Naive B cell (primary cell): ENCODE data around the gene GPR15LG. TPM values are rescaled to one million over a fixed set of nuclear protein-coding genes. Genes with fewer than 3 reads are reported as not detected.

Source experiments
- ATAC-seq, 2 donors: fragments of 150-1000 bp; cut with Tn5 transposase; 2 replicates each; pipeline ENCODE4 v1.10.0; 2021; ENCODE audit warnings: low read depth in 2 of 2, mild to moderate bottlenecking in 2 of 2, moderate library complexity in 2 of 2
- DNase-seq: peaks from one replicate; pipeline ENCODE4 v3.0.0; 2022
- H3K27ac Mint-ChIP-seq, 6 donors: one replicate each; pipeline ENCODE4 v1.8.0; 2020 to 2022; ENCODE audit warnings: mild to moderate bottlenecking in 6 of 6, mixed read lengths in 6 of 6, moderate library complexity in 5 of 6, inconsistent platforms in 2 of 6
- H3K27me3 Mint-ChIP-seq, 3 donors: one replicate each; pipeline ENCODE4 v1.8.0; 2021 to 2022; ENCODE audit warnings: mixed read lengths in 3 of 3, mild to moderate bottlenecking in 1 of 3
- H3K36me3 Mint-ChIP-seq, 2 donors: one replicate each; pipeline ENCODE4 v1.8.0; 2020 to 2022; ENCODE audit warnings: mixed read lengths in 2 of 2, inconsistent platforms in 1 of 2, mild to moderate bottlenecking in 1 of 2
- H3K4me1 Mint-ChIP-seq, 3 donors: one replicate each; pipeline ENCODE4 v1.8.0; 2020 to 2022; ENCODE audit warnings: mixed read lengths in 3 of 3, inconsistent platforms in 1 of 3, mild to moderate bottlenecking in 1 of 3, moderate library complexity in 1 of 3
- H3K4me3 Mint-ChIP-seq, 8 donors: one replicate each; pipeline ENCODE4 v1.8.0; 2020 to 2022; ENCODE audit warnings: mild to moderate bottlenecking in 8 of 8, mixed read lengths in 8 of 8, moderate library complexity in 8 of 8, inconsistent platforms in 2 of 8
- H3K9me3 Mint-ChIP-seq, 7 donors: one replicate each; pipeline ENCODE4 v1.8.0; 2020 to 2022; ENCODE audit warnings: mixed read lengths in 7 of 7, mild to moderate bottlenecking in 5 of 7, inconsistent platforms in 2 of 7, moderate library complexity in 1 of 7
- polyA plus RNA-seq, 6 donors: library from polyadenylated mRNA; unstranded; fragments of 300-500 nt; fragmentation: Illumina TruSeq; gene quantifications; one replicate each; pipeline ENCODE4 v1.2.3, GENCODE V29; 2021; ENCODE audit warnings: low read depth in 6 of 6

Gene GPR15LG
- polyA plus RNA-seq, 6 donors from 2014 or later = not detected

DNA sequence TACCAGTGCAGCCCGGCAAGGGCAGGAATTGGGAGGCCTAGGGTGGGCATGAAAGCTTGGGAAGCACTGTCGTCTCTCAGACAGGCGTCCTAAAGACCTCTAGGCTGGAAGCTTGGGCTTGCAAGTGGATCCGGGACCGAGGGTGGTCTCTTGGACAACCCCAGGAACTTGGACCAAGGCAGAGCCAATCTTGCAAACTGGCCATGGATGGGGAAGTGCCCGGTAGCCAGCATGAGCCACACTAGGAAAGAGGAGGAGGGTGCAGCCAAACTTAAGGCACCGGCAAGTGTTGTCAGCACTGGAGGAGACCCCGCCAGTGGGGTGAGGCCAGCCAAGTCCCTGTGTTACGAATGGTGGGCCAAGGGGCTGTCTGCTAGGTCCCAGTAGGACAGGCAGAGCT lies 43.2 kb downstream of the GPR15LG start:
- peaks cover 21 to 36% (median 24%) of the 10 kb centered on the region in 3 donors for H3K27me3 Mint-ChIP-seq
- peaks cover 0 to 6% (median 0%) of the 10 kb centered on the region in 3 donors for H3K4me1 Mint-ChIP-seq
- peaks cover 0 to 8% of the 10 kb centered on the region in 2 donors for H3K36me3 Mint-ChIP-seq
- peaks cover 0 to 11% (median 5%) of the 10 kb centered on the region in 7 donors for H3K9me3 Mint-ChIP-seq
- ATAC-seq (no peak), DNase-seq (no peak)
- no peak overlapping the region for H3K27ac Mint-ChIP-seq
- no peak overlapping the region for H3K4me3 Mint-ChIP-seq

DNA sequence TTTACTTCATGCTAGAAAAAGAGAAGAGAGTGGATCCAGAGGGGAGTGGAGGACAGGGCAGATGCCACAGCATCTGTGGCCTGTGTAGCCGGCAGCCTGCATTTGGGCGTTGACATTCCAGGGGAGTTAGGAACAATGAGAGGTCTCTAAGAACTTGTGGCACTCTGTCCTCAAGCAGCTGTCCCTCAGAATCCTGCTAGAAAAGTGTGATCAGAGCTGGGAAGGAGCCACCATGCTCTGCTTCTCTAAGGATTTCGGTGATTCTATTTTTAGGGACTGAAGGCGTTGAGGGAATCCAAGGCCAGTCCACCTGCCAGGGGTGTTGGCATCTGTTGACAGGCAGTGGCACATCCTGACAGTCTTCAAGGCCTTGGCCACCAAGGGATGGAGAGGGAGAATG lies 44.1 kb downstream of the GPR15LG start:
- Mint-ChIP-seq H3K4me3 (no peak overlapping the region), H3K36me3 (peaks cover 0 to 8% of the 10 kb centered on the region in 2 donors), H3K27ac (no peak overlapping the region), H3K27me3 (peaks cover 21 to 38% (median 23%) of the 10 kb centered on the region in 3 donors), H3K9me3 (peaks cover 0 to 11% (median 5%) of the 10 kb centered on the region in 7 donors), H3K4me1 (peaks cover 0 to 6% (median 0%) of the 10 kb centered on the region in 3 donors)
- ATAC-seq (no peak), DNase-seq (no peak)

DNA sequence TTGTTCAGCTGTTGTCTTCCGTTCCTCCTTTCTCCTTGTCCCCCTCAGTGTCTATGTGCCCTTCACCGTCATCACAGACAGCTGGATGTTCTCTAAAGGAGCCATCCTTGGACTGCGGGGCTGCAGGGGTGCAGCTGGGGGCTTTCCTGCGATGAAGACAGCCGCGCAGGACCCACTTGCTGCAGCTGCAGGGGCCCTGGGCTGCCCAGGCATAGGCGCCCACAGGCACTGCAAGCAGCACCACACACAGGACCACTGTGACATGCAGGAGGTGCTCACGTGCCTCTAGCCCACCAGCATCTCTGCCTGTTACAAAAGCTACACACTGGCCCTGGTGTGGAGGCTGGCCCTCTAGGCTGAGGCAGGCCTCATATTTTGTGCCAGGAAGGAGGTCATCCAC lies 48.3 kb downstream of the GPR15LG start:
- H3K27me3 Mint-ChIP-seq = peaks cover 19 to 36% (median 32%) of the 10 kb centered on the region in 3 donors
- no peak overlapping the region for H3K27ac Mint-ChIP-seq
- DNase-seq (no peak), ATAC-seq (no peak)
- peaks cover 0 to 8% of the 10 kb centered on the region in 2 donors for H3K36me3 Mint-ChIP-seq
- peaks cover 0 to 11% (median 5%) of the 10 kb centered on the region in 7 donors for H3K9me3 Mint-ChIP-seq
- no peaks in the 10 kb centered on the region for H3K4me1 Mint-ChIP-seq
- no peak overlapping the region for H3K4me3 Mint-ChIP-seq

DNA sequence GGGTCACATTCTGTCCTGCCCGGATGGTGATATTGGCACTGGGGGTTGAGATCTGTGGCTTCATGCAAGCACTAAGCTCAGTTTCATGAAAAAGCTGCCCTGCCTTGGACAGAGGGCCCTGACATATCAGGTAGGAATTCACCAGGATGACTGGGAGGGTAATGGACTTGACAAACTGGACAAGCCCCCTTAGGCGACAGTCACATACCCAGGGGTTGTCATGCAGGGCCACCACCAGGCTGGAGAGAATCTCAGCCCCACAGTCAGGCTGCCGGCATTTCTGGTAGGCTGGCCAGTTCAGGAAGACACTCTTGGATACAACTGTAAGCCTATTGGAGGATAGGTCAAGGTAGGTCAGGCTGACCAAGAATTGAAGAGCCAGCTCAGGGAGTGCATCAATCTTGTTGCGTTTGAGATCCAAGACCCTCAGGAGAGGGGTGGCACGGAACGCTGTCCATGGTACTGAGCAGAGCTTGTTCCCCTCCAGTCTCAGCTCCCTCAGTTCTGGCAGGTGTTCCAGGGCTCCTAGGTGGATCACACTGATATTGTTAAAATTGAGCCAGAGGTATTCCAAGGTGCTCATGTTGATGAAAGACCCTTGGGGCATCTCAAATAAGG lies 50.9 kb downstream of the GPR15LG start:
- DNase-seq (no peak), ATAC-seq (no peak)
- no peak overlapping the region for H3K4me3 Mint-ChIP-seq
- H3K4me1 Mint-ChIP-seq = no peaks in the 10 kb centered on the region
- H3K27me3 Mint-ChIP-seq = peaks cover 38 to 45% (median 38%) of the 10 kb centered on the region in 3 donors
- H3K27ac Mint-ChIP-seq = no peak overlapping the region
- H3K9me3 Mint-ChIP-seq = peaks cover 2 to 18% (median 7%) of the 10 kb centered on the region in 7 donors
- peaks cover 0 to 3% of the 10 kb centered on the region in 2 donors for H3K36me3 Mint-ChIP-seq

DNA sequence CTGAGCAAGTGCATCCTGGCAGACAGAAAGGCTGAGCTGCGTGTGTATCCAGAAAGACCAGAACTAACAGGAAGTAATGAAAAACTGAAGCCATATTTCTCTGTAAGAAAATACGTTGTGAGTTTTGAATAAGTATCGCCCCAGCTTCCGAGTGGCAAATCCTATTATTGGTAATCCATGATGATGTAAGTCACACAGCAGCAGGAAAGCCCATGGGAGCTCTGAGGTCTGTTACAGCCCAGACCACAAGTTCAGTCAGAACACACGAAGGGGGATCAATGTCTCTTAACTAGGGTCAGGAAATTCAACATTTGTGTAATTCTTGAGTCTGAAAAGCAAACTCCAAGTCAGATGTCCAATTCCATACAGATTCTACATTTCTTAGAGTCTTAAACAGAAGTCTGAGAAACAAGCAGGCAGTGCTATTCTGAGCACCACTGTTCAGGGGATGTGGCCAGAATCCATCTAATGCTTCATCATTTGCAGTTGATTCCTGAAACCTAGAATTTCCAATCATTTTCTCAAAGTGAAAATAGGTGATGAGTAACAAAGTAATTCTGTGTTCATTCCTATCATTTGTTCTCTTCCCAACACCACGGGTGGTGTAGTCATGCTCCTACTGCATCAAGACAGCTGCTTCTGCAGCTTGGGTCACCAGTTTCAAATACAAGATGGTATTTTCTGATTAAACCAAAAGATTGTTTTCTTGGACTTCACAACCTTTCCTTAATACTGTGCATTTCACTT lies 52.0 kb downstream of the GPR15LG start, which contains the start of gene LRIT2:
Gene LRIT2 (minus strand): TSS at position 118 of the 747 bp plus-strand sequence. CDS start 24 bp downstream, at position 94.
- H3K4me1 Mint-ChIP-seq = no peaks in the 10 kb centered on the region
- DNase-seq (no peak), ATAC-seq (no peak)
- H3K36me3 Mint-ChIP-seq = no peaks in the 10 kb centered on the region
- H3K4me3 Mint-ChIP-seq = no peak within 1 kb of the TSS
- H3K27ac Mint-ChIP-seq = no peak within 1 kb of the TSS
- H3K27me3 Mint-ChIP-seq = peaks cover 34 to 45% (median 42%) of the 10 kb centered on the region in 3 donors
- peaks cover 0 to 13% (median 5%) of the 10 kb centered on the region in 7 donors for H3K9me3 Mint-ChIP-seq

DNA sequence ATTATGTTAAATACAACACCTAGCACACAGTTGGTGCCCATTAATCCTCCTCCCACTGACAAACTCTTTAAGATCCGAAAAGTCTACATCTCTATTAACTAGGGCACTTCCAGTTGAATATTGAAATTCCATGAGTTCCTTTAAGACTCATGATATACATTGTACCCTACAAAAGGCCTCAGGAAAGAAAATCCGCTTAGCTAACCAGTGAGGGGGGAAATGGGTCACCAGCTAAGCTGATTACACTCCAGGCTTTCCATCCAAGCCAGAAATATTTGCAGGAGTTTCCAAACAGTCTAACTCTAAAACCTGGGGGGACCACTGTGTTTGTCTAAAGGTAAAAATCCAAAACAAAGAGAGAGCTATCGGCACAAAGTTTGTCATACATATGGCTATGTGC lies 53.0 kb downstream of the GPR15LG start:
- H3K9me3 Mint-ChIP-seq = peaks cover 0 to 13% (median 5%) of the 10 kb centered on the region in 7 donors
- ATAC-seq = no peak
- no peak for DNase-seq
- H3K4me3 Mint-ChIP-seq = no peak overlapping the region
- H3K36me3 Mint-ChIP-seq = no peaks in the 10 kb centered on the region
- H3K27ac Mint-ChIP-seq = peak overlapping the region in 1 of 6 donors; percentile 40
- no peaks in the 10 kb centered on the region for H3K4me1 Mint-ChIP-seq
- H3K27me3 Mint-ChIP-seq = peaks cover 35 to 52% (median 37%) of the 10 kb centered on the region in 3 donors

DNA sequence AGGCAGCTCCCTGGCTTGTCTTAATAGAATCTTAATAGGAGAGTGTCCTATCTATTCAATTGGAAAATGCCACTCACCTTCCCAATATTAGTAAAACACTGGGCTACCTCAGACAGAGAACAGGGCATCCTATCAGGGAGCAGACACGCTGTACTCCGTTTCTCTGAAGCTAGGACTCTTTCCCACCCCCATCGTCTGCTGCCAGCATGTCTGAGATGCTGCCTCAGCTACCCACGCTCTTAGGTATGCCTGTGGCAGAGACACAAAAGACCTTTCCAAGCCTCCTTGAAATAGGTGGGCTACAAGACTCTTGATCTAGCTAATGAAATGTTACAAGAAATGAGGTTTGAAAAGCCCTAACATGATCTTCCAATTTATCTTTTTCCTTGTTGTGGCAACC lies 54.2 kb downstream of the GPR15LG start:
- Mint-ChIP-seq H3K27me3 (peaks cover 26 to 54% (median 27%) of the 10 kb centered on the region in 3 donors), H3K9me3 (peaks cover 0 to 13% (median 5%) of the 10 kb centered on the region in 7 donors), H3K4me3 (no peak overlapping the region), H3K4me1 (no peaks in the 10 kb centered on the region), H3K27ac (no peak overlapping the region), H3K36me3 (no peaks in the 10 kb centered on the region)
- ATAC-seq = no peak
- DNase-seq = no peak

DNA sequence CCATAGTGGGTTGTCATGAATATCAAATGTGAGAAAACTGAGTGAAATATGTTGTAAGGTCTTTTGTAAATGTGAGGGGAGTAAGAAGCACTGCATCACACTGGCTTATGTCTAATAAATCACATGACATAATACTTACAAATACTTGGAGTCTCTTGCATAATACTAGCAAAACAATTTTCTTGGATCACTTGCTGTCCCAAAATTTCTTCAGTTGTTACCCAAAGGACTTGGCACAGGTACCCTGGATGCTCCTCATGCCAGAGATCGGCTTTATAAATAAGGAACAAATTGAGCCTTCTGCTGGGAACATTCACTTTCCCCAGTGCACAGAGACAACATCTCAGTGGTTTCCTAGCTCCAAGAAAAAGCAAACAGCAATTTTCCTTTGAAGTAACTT lies 56.8 kb downstream of the GPR15LG start:
- Mint-ChIP-seq H3K9me3 (peaks cover 0 to 13% (median 5%) of the 10 kb centered on the region in 7 donors), H3K4me1 (no peaks in the 10 kb centered on the region), H3K36me3 (no peaks in the 10 kb centered on the region), H3K27ac (no peak overlapping the region), H3K4me3 (no peak overlapping the region), H3K27me3 (peaks cover 24 to 49% (median 28%) of the 10 kb centered on the region in 3 donors)
- no peak for DNase-seq
- ATAC-seq = no peak

DNA sequence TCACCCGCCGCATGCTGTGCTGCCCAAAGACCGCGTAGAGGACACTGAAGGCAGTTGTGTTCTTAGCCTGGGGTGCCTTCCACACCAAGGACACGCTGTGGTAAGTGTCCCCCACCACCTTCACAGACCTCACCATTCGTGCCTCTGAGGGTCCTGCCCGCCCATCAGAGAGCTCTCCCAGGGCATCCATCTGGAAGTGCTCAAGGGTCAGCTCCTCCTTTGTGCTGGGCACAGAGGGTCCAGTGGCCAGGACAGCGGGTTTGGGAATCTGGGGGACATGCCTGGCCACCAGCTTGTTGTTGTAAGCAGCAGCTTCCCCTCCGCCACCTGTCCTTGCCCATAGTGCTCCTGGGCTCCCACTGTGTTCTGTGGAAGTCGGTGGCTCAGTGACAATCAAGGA lies 58.8 kb downstream of the GPR15LG start:
- Mint-ChIP-seq H3K27me3 (peaks cover 21 to 44% (median 33%) of the 10 kb centered on the region in 3 donors), H3K4me3 (no peak overlapping the region), H3K36me3 (peaks cover 0 to 5% of the 10 kb centered on the region in 2 donors), H3K27ac (peak overlapping the region in 1 of 6 donors; percentile 64), H3K4me1 (no peaks in the 10 kb centered on the region), H3K9me3 (peaks cover 1 to 18% (median 5%) of the 10 kb centered on the region in 7 donors)
- no peak for DNase-seq
- no peak for ATAC-seq

DNA sequence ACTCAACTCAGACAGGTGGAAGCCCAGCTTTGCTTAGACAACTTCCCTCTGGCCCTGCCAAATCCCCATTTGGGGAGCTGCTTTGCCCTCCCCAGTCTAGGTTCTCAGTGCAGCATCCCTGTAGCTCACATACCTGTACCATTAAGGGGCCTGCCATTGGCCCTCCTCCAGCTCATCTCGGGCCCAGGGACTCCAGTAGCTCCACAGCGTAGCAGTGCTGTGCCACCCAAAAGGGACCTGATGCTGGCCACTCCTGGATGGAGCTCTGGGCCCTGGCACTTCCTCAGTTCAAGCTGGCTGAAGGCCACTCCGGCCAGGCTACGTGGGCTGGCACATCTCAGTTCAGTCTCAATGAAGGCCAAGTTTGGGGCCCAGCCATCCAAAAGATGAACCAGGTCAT lies 60.3 kb downstream of the GPR15LG start:
- DNase-seq (no peak), ATAC-seq (no peak)
- H3K36me3 Mint-ChIP-seq = peaks cover 0 to 5% of the 10 kb centered on the region in 2 donors
- no peak overlapping the region for H3K4me3 Mint-ChIP-seq
- H3K9me3 Mint-ChIP-seq = peaks cover under 1 to 12% (median 3%) of the 10 kb centered on the region in 7 donors
- H3K27me3 Mint-ChIP-seq = peaks cover 19 to 39% (median 28%) of the 10 kb centered on the region in 3 donors
- no peaks in the 10 kb centered on the region for H3K4me1 Mint-ChIP-seq
- H3K27ac Mint-ChIP-seq = no peak overlapping the region

DNA sequence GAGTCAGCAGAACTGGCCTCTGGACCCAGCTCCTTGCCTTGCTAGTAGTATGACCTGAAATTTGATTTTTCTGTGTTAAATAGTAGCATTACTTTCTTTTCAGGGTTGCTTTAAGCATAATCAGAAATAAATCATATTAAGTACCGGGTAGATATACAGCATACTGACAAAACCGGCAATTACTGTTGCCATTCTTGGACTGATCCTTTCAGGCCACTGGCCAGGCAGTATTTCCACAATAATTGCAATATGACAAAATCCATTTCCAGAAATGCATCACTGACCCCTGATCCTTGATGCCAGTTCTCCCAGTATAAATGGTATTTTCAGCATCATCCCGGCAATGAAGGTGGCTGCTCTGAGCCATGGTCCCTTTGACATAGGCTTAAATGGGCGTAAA lies 60.9 kb downstream of the GPR15LG start:
- H3K9me3 Mint-ChIP-seq = peaks cover 0 to 7% (median under 1%) of the 10 kb centered on the region in 7 donors
- no peak for DNase-seq
- H3K27me3 Mint-ChIP-seq = peaks cover 21 to 34% (median 30%) of the 10 kb centered on the region in 3 donors
- no peak overlapping the region for H3K4me3 Mint-ChIP-seq
- no peak overlapping the region for H3K27ac Mint-ChIP-seq
- ATAC-seq = no peak
- peaks cover 0 to 5% of the 10 kb centered on the region in 2 donors for H3K36me3 Mint-ChIP-seq
- no peaks in the 10 kb centered on the region for H3K4me1 Mint-ChIP-seq
